CD14-positive monocyte (primary cell): Measurements from ENCODE around the gene SIRPB1. TPM values are rescaled to one million over a fixed set of nuclear protein-coding genes. Genes with fewer than 3 reads are reported as not detected.
"Not testable (repeated sequence)": the region's sequence is repeated elsewhere in the genome, so short reads cannot be mapped to it uniquely, and the experiment has no call there.

Experiments used
- DNase-seq, 3 donors: peaks; one replicate each; pipeline ENCODE4 v3.0.0-alpha.2; 2011 to 2022
- H2AFZ ChIP-seq: 2 replicates; pipeline ENCODE4 v1.6.0; 2012; ENCODE audit warnings: mild to moderate bottlenecking, low read depth, low read length, inconsistent platforms; ENCODE audit not compliant: insufficient read depth, poor library complexity, severe bottlenecking
- H3K27ac ChIP-seq, 2 donors: 1 replicate in 1 of 2; 2 replicates in 1 of 2; pipeline ENCODE4 v1.5.1; 2012 to 2013; ENCODE audit warnings: low read length in 2 of 2, control low read depth in 1 of 2, inconsistent platforms in 1 of 2, low read depth in 1 of 2, mild to moderate bottlenecking in 1 of 2
- H3K27me3 ChIP-seq, 2 donors: one replicate each; pipeline versions ENCODE4 v1.6.0 to v1.6.1; 2011 to 2013; ENCODE audit warnings: low read length in 2 of 2; ENCODE audit not compliant: control insufficient read depth in 2 of 2, insufficient read depth in 2 of 2
- H3K36me3 ChIP-seq, 2 donors: replicated peaks in 1 of 2; 1 replicate in 1 of 2; 2 replicates in 1 of 2; pipeline versions ENCODE4 v1.5.1 to v1.6.1; 2012 to 2013; ENCODE audit warnings: low read length in 2 of 2, control low read depth in 1 of 2, inconsistent platforms in 1 of 2, mild to moderate bottlenecking in 1 of 2; ENCODE audit not compliant: insufficient read depth in 2 of 2, control insufficient read depth in 1 of 2
- H3K4me1 ChIP-seq, 2 donors: 1 replicate in 1 of 2; 2 replicates in 1 of 2; pipeline versions ENCODE4 v1.5.1 to v1.6.1; 2012 to 2013; ENCODE audit warnings: low read length in 2 of 2, control low read depth in 1 of 2, inconsistent platforms in 1 of 2, mild to moderate bottlenecking in 1 of 2, moderate library complexity in 1 of 2; ENCODE audit not compliant: insufficient read depth in 2 of 2, control insufficient read depth in 1 of 2
- H3K4me2 ChIP-seq: replicated peaks from 2 replicates; pipeline ENCODE3; 2012; ENCODE audit warnings: low read length, moderate library complexity, mild to moderate bottlenecking; ENCODE audit not compliant: poor library complexity, severe bottlenecking; ENCODE audit errors: extremely low read depth
- H3K4me3 ChIP-seq, 3 experiments: fragments of 200-600 bp in 1 of 3; sonication (generic) in 1 of 3; replicated peaks in 1 of 3; 1 replicate in 2 of 3; 2 replicates in 1 of 3; pipeline ENCODE4 v1.5.1; 2011 to 2013; ENCODE audit warnings: low read length in 3 of 3, mild to moderate bottlenecking in 3 of 3, control low read depth in 2 of 3, low read depth in 2 of 3, inconsistent platforms in 1 of 3, moderate library complexity in 1 of 3
- H3K79me2 ChIP-seq: 2 replicates; pipeline ENCODE4 v1.6.0; 2012; ENCODE audit warnings: mild to moderate bottlenecking, control low read depth, inconsistent platforms, low read length, moderate library complexity; ENCODE audit not compliant: insufficient read depth
- H3K9ac ChIP-seq: 2 replicates; pipeline ENCODE4 v1.6.0; 2017; ENCODE audit warnings: low read length, mild to moderate bottlenecking; ENCODE audit not compliant: insufficient read depth, poor library complexity, severe bottlenecking
- H3K9me3 ChIP-seq, 2 donors: replicated peaks in 1 of 2; 1 replicate in 1 of 2; 2 replicates in 1 of 2; pipeline versions ENCODE4 v1.5.1 to v1.6.1; 2012 to 2013; ENCODE audit warnings: low read length in 2 of 2, control low read depth in 1 of 2; ENCODE audit not compliant: control insufficient read depth in 1 of 2, insufficient read depth in 1 of 2
- H4K20me1 ChIP-seq: 2 replicates; pipeline ENCODE4 v1.6.0; 2012; ENCODE audit warnings: mild to moderate bottlenecking, low read length, control low read depth, moderate library complexity; ENCODE audit not compliant: insufficient read depth
- H3K27ac Mint-ChIP-seq, 7 donors: one replicate each; pipeline ENCODE4 v1.8.0; 2020; ENCODE audit warnings: mild to moderate bottlenecking in 7 of 7, mixed read lengths in 7 of 7, moderate library complexity in 6 of 7, inconsistent platforms in 2 of 7
- H3K27me3 Mint-ChIP-seq, 3 donors: one replicate each; pipeline ENCODE4 v1.8.0; 2021 to 2022; ENCODE audit warnings: low read depth in 3 of 3, mild to moderate bottlenecking in 3 of 3, mixed read lengths in 3 of 3, moderate library complexity in 3 of 3, inconsistent platforms in 1 of 3
- H3K36me3 Mint-ChIP-seq, 2 donors: one replicate each; pipeline ENCODE4 v1.8.0; 2020; ENCODE audit warnings: mixed read lengths in 2 of 2, inconsistent platforms in 1 of 2, mild to moderate bottlenecking in 1 of 2
- H3K4me1 Mint-ChIP-seq: one replicate; pipeline ENCODE4 v1.8.0; 2020; ENCODE audit warnings: mild to moderate bottlenecking, mixed read lengths
- H3K4me3 Mint-ChIP-seq, 2 donors: one replicate each; pipeline ENCODE4 v1.8.0; 2020; ENCODE audit warnings: mild to moderate bottlenecking in 2 of 2, mixed read lengths in 2 of 2, moderate library complexity in 1 of 2
- H3K9me3 Mint-ChIP-seq, 7 donors: one replicate each; pipeline ENCODE4 v1.8.0; 2020 to 2022; ENCODE audit warnings: mixed read lengths in 7 of 7, mild to moderate bottlenecking in 6 of 7, moderate library complexity in 6 of 7, inconsistent platforms in 2 of 7
- CTCF ChIP-seq: fragments of 200-600 bp; IDR thresholded peaks from one replicate; pipeline ENCODE4 v1.8.0; 2022; ENCODE audit warnings: antibody characterized with exemption, mild to moderate bottlenecking
- WGBS: methylation state at CpG from one replicate; pipeline ENCODE4 v1.1.5; 2013; ENCODE audit warnings: missing lambda C conversion rate; ENCODE audit not compliant: insufficient coverage; 5-methylcytosine and 5-hydroxymethylcytosine counted together
- intact Hi-C, 2 donors: fragments of 100-400 bp; cut with micrococcal nuclease; formaldehyde crosslinking; loops; one replicate each; pipeline versions ENCODE4 v1.15.0 to v1.15.1; 2023
- polyA plus RNA-seq, 3 donors: library from polyadenylated mRNA; depleted of rRNA in 1 of 3; unstranded in 2 of 3; stranded (reverse) in 1 of 3; fragments of 300-500 nt in 2 of 3; fragments of >200 nt in 1 of 3; fragmentation: Illumina TruSeq in 2 of 3; gene quantifications; 1 replicate in 2 of 3; 2 replicates in 1 of 3; pipeline ENCODE4 v1.2.3, GENCODE V29; 2012 to 2021

Gene SIRPB1
- polyA plus RNA-seq, 3 donors = 132 to 437 (median 137) TPM

- Histone ChIP-seq H2AFZ (no peak overlapping the region), H4K20me1 (no peaks in the 10 kb centered on the region), H3K9ac (no peak overlapping the region), H3K79me2 (no peaks in the 10 kb centered on the region), H3K36me3 (no peaks in the 10 kb centered on the region), H3K4me2 (no peak overlapping the region), H3K4me1 (peaks cover 9 to 10% of the 10 kb centered on the region in 2 donors), H3K27ac (no peak overlapping the region), H3K27me3 (no peaks in the 10 kb centered on the region), H3K9me3 (no peaks in the 10 kb centered on the region), H3K4me3 (no peak overlapping the region)
- no peak for DNase-seq
- Mint-ChIP-seq H3K36me3 (no peaks in the 10 kb centered on the region), H3K27me3 (peaks cover 2 to 12% (median 5%) of the 10 kb centered on the region in 3 donors), H3K4me3 (no peak overlapping the region), H3K27ac (no peak overlapping the region), H3K9me3 (peaks cover 0 to 3% (median 0%) of the 10 kb centered on the region in 7 donors), H3K4me1 (peaks cover 15% of the 10 kb centered on the region)
- intact Hi-C loops = no loop called here
- 100% methylated on average over 1 of the region's 3 CpGs for WGBS
- no peak for TF ChIP-seq CTCF
Observed at GRCh38 chr20:1646975-1647431, 27.2 kb upstream of the SIRPB1 start.

GRCh38 chr20:1644101-1644962 is 24.5 kb upstream of the SIRPB1 start:
- H3K4me1 Mint-ChIP-seq = peaks cover 11% of the 10 kb centered on the region
- Histone ChIP-seq H3K36me3 (no peaks in the 10 kb centered on the region), H3K9ac (no peak overlapping the region), H4K20me1 (no peaks in the 10 kb centered on the region), H2AFZ (no peak overlapping the region), H3K27ac (no peak overlapping the region), H3K4me1 (no peaks in the 10 kb centered on the region), H3K4me2 (no peak overlapping the region), H3K4me3 (no peak overlapping the region), H3K27me3 (no peaks in the 10 kb centered on the region), H3K9me3 (no peaks in the 10 kb centered on the region), H3K79me2 (no peaks in the 10 kb centered on the region)
- TF ChIP-seq CTCF = no peak
- no peaks in the 10 kb centered on the region for H3K36me3 Mint-ChIP-seq
- H3K4me3 Mint-ChIP-seq = no peak overlapping the region
- intact Hi-C loops = no loop called here
- H3K27ac Mint-ChIP-seq = no peak overlapping the region
- H3K9me3 Mint-ChIP-seq = peaks cover 0 to 8% (median 0%) of the 10 kb centered on the region in 7 donors
- WGBS = 100% methylated on average over 5 of the region's 8 CpGs
- H3K27me3 Mint-ChIP-seq = peaks cover 0 to 11% (median 5%) of the 10 kb centered on the region in 3 donors
- DNase-seq = no peak

- H3K4me2 ChIP-seq, H3K4me3 ChIP-seq, H3K27me3 Mint-ChIP-seq, H3K36me3 ChIP-seq, H3K4me1 ChIP-seq, H2AFZ ChIP-seq, H3K4me3 Mint-ChIP-seq, H3K27me3 ChIP-seq, intact Hi-C loops, H3K36me3 Mint-ChIP-seq, H3K9me3 Mint-ChIP-seq, H3K27ac ChIP-seq, H3K9ac ChIP-seq, H3K79me2 ChIP-seq, H4K20me1 ChIP-seq, H3K9me3 ChIP-seq: not testable (repeated sequence)
- Mint-ChIP-seq H3K4me1 (peaks cover 24% of the 10 kb centered on the region), H3K27ac (peak overlapping the region in 1 of 7 donors; percentile 81)
- no CpG with 5 or more reads among the region's 2 CpGs for WGBS
- DNase-seq = peak in 1 of 3 donors; percentile 32
Observed at GRCh38 chr20:1638643-1639042, 18.8 kb upstream of the SIRPB1 start.
